ENCODE measurements around the gene PSMG3. TPM values are rescaled to one million over a fixed set of nuclear protein-coding genes. Genes with fewer than 3 reads are reported as not detected.
"Not testable (repeated sequence)": the region's sequence is repeated elsewhere in the genome, so short reads cannot be mapped to it uniquely, and the experiment has no call there.

PSMG3 gene
- total and polyA plus RNA-seq, 2 donors, result 56.0 to 85.2 TPM

DNA sequence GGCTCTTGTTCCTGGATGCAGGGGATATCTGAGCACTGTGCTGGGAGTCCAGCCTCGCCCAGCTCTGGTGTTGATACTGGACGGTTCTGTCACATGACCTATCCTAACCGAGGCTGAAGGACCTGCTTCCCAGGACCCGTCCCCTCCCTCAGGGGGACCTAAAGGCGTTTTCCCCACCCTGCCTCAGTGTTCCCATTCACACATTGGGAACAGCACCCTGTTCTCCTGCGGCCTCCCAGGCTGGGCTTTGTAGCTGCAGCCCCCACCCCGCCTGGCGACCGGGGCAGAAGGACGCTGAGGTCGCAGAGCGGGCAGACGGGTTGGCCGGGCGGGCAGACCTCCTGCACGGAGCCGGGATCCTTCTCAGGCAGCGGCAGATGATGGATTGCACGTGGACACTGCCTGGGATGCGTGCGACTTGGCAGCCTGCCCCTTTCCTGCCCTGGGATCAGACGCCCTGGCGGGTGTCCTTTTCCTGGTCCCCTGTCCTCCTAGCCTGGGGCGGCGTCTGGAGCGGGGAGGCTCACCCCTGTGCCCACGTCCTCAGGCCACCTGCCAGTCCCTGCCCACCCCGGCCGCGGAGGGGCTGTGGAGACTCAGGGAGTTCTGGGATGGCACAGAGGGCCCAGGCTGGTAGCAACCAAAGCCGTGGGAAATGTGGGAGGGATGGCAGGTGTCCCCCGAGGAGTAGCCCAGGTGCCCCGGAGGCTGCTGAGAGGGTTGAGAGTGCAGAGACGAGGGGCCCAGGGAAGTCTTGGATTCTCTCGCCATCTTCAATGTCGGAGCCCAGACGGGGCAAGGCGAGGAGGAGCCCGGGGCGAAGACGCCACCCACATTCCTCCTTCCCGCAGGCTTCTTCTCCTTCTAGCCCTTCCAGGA, 17.2 kb upstream of the PSMG3 start:
- Histone ChIP-seq H3K4me1 (ENCODE audit: control insufficient read depth in 2 of 2, insufficient read depth in 2 of 2, low read length in 2 of 2) (peaks cover 20 to 34% of the 10 kb centered on the region in 2 donors), H3K27ac (ENCODE audit: low read depth in 1 of 2, low read length in 1 of 2) (no peak overlapping the region), H3K27me3 (ENCODE audit: control insufficient read depth in 2 of 2, insufficient read depth in 1 of 2, low read length in 1 of 2) (peaks cover 0 to 3% of the 10 kb centered on the region in 2 donors), H3K4me3 (ENCODE audit: low read length in 2 of 2) (no peak overlapping the region), H3K9me3 (ENCODE audit: control insufficient read depth in 2 of 2, insufficient read depth in 1 of 2, low read length in 1 of 2) (peaks cover 1 to 22% of the 10 kb centered on the region in 2 donors), H3K36me3 (ENCODE audit: control insufficient read depth in 2 of 2, insufficient read depth in 2 of 2, low read length in 1 of 2) (no peaks in the 10 kb centered on the region)
- no peak for DNase-seq (ENCODE audit: low read depth in 6 of 9, low spot score in 9 of 9)
- 91% methylated on average over 42 of the region's 42 CpGs for WGBS

DNA sequence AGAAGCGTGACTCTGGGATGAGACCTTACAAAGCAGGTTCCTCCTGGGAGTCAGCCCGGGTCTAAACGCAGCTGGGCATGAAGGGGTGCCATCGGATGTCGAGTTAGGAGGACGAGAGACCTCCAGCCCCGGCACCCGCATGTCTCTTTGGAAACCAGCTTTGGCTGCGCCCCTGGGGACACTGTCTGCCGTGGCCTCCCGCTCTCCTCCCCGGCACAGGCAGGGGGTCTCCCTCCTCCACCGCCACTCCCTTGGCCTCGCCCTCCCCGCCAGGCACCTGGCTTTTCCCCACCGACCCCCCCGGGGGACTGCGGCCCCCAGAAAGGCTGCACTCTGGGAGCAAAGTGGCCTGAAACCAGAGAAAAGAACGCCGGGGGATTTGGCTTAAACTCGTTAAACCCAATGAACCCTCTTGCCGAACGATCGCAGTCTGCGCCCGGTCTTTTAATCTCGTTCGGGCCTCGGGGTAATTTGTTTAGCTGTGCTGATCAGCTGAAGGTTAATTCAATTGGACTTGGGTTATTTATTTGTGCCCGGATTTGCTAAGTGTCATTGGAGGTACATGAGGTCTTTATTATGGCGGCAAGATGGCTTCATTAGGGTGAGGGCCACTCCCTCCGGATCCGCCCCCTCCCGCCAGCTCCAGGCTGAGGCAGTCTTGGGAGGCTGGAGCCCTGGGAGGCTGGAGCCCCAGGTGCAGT, 16.4 kb upstream of the PSMG3 start:
- H3K4me3 ChIP-seq (ENCODE audit: low read length in 2 of 2), result no peak overlapping the region
- no peak for DNase-seq (ENCODE audit: low read depth in 6 of 9, low spot score in 9 of 9)
- H3K4me1 ChIP-seq (ENCODE audit: control insufficient read depth in 2 of 2, insufficient read depth in 2 of 2, low read length in 2 of 2), result peaks cover 12 to 26% of the 10 kb centered on the region in 2 donors
- H3K36me3 ChIP-seq (ENCODE audit: control insufficient read depth in 2 of 2, insufficient read depth in 2 of 2, low read length in 1 of 2), result no peaks in the 10 kb centered on the region
- peaks cover 1 to 22% of the 10 kb centered on the region in 2 donors for H3K9me3 ChIP-seq (ENCODE audit: control insufficient read depth in 2 of 2, insufficient read depth in 1 of 2, low read length in 1 of 2)
- no peak overlapping the region for H3K27ac ChIP-seq (ENCODE audit: low read depth in 1 of 2, low read length in 1 of 2)
- no peaks in the 10 kb centered on the region for H3K27me3 ChIP-seq (ENCODE audit: control insufficient read depth in 2 of 2, insufficient read depth in 1 of 2, low read length in 1 of 2)
- 97% methylated on average over 34 of the region's 34 CpGs for WGBS

DNA sequence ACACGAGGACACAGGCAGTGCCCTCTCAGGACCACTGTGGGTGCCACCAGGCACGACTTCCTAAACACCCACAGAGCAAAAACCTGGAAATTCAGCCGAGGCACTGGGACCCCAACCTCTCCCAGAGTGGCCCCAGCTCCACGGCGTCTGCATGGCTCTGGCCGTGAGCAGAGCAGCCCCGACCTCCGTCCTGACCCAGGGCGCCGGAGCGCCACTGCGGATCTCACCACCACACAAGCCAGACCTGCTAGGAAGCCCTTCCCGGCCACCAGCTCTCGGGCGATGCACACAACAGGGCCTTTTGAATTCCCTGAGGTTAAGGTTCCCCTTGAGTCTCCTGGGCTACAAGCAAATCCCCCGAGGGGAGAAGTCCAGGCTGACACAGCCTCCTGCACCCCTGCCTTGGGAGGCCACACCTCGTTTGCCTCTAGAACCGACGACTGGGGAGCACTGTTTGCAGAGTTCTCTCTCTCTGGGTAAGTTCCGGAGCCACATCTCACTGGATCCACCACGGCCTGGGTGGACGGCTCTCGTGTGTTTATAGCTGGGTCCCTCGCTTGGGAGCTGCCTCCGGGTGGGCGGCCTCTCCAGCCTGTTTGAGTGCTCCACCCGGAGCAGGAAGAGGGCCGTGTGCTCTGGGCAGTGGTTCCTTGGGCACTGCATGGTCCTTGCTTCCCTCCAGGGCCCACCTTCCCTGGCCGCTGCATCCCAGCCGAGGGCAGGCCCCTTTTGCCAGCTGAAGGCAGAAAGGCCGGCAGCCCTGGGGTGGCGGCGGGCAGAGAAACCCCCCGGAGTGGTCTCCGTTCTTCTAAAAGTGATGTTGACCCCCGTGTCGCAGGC, 15.5 kb upstream of the PSMG3 start:
- no peak overlapping the region for H3K27ac ChIP-seq (ENCODE audit: low read depth in 1 of 2, low read length in 1 of 2)
- H3K9me3 ChIP-seq (ENCODE audit: control insufficient read depth in 2 of 2, insufficient read depth in 1 of 2, low read length in 1 of 2), result peaks cover 1 to 22% of the 10 kb centered on the region in 2 donors
- H3K4me1 ChIP-seq (ENCODE audit: control insufficient read depth in 2 of 2, insufficient read depth in 2 of 2, low read length in 2 of 2), result peaks cover 3 to 17% of the 10 kb centered on the region in 2 donors
- no peak overlapping the region for H3K4me3 ChIP-seq (ENCODE audit: low read length in 2 of 2)
- no peaks in the 10 kb centered on the region for H3K36me3 ChIP-seq (ENCODE audit: control insufficient read depth in 2 of 2, insufficient read depth in 2 of 2, low read length in 1 of 2)
- DNase-seq (ENCODE audit: low read depth in 6 of 9, low spot score in 9 of 9), result no peak
- no peaks in the 10 kb centered on the region for H3K27me3 ChIP-seq (ENCODE audit: control insufficient read depth in 2 of 2, insufficient read depth in 1 of 2, low read length in 1 of 2)
- WGBS, result 98% methylated on average over 37 of the region's 37 CpGs

DNA sequence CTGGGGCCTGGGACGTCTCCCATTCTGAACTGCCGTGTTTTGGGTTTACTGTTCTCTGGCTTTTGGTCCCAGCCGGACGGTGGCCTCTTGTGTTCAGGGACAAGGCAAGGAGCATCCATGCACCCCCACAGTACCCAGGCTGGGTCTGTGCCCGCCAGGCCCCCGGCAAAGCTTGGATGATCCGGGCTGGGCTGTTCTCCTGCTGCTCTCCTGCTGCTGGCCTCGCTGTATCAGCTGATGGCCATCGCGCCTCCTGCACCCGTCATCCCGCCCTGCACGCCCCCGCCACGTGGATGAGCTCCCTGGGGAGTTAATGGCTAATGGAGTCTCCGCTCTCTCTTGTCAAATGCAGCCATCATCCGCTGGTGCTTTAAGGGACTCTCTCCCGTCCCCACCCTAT, 14.9 kb upstream of the PSMG3 start:
- 97% methylated on average over 18 of the region's 18 CpGs for WGBS
- peaks cover 1 to 19% of the 10 kb centered on the region in 2 donors for H3K9me3 ChIP-seq (ENCODE audit: control insufficient read depth in 2 of 2, insufficient read depth in 1 of 2, low read length in 1 of 2)
- H3K36me3 ChIP-seq (ENCODE audit: control insufficient read depth in 2 of 2, insufficient read depth in 2 of 2, low read length in 1 of 2), result no peaks in the 10 kb centered on the region
- H3K4me3 ChIP-seq (ENCODE audit: low read length in 2 of 2), result no peak overlapping the region
- no peak overlapping the region for H3K27ac ChIP-seq (ENCODE audit: low read depth in 1 of 2, low read length in 1 of 2)
- peaks cover 4 to 16% of the 10 kb centered on the region in 2 donors for H3K4me1 ChIP-seq (ENCODE audit: control insufficient read depth in 2 of 2, insufficient read depth in 2 of 2, low read length in 2 of 2)
- no peak for DNase-seq (ENCODE audit: low read depth in 6 of 9, low spot score in 9 of 9)
- no peaks in the 10 kb centered on the region for H3K27me3 ChIP-seq (ENCODE audit: control insufficient read depth in 2 of 2, insufficient read depth in 1 of 2, low read length in 1 of 2)

DNA sequence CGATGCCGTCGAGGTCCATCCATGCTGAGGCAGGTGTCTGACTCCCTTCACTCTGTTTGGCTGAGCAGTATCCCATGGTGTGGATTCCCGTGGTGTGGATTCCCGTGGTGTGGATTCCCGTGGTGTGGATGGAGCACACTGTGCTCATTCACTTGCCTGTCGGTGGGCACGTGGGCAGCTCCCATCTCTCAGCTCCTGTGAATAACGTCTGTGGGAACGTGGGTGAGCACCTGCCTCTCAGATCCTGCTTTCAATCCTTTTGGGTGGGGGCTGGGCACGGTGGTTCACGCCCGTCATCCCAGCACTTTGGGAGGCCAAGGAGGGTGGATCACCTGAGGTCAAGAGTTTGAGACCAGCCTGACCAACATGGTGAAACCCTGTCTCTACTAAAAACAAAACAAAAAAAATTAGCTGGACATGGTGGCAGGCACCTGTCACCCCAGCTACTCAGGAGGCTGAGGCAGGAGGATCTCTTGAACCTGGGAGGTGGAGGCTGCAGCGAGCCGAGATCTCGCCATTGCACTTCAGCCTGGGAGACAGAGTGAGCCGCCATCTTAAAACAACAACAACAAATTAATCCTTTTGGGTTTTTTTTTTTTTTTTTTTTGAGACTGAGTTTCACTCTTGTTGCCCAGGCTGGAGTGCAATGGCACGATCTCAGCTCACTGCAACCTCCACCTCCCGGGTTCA, 13.6 kb upstream of the PSMG3 start:
- H3K4me3 ChIP-seq (ENCODE audit: low read length in 2 of 2); H3K27me3 ChIP-seq (ENCODE audit: control insufficient read depth in 2 of 2, insufficient read depth in 1 of 2, low read length in 1 of 2); H3K27ac ChIP-seq (ENCODE audit: low read depth in 1 of 2, low read length in 1 of 2); H3K9me3 ChIP-seq (ENCODE audit: control insufficient read depth in 2 of 2, insufficient read depth in 1 of 2, low read length in 1 of 2); H3K36me3 ChIP-seq (ENCODE audit: control insufficient read depth in 2 of 2, insufficient read depth in 2 of 2, low read length in 1 of 2); DNase-seq (ENCODE audit: low read depth in 6 of 9, low spot score in 9 of 9): not testable (repeated sequence)
- 84% methylated on average over 19 of the region's 19 CpGs for WGBS
- peaks cover 10 to 17% of the 10 kb centered on the region in 2 donors for H3K4me1 ChIP-seq (ENCODE audit: control insufficient read depth in 2 of 2, insufficient read depth in 2 of 2, low read length in 2 of 2)

DNA sequence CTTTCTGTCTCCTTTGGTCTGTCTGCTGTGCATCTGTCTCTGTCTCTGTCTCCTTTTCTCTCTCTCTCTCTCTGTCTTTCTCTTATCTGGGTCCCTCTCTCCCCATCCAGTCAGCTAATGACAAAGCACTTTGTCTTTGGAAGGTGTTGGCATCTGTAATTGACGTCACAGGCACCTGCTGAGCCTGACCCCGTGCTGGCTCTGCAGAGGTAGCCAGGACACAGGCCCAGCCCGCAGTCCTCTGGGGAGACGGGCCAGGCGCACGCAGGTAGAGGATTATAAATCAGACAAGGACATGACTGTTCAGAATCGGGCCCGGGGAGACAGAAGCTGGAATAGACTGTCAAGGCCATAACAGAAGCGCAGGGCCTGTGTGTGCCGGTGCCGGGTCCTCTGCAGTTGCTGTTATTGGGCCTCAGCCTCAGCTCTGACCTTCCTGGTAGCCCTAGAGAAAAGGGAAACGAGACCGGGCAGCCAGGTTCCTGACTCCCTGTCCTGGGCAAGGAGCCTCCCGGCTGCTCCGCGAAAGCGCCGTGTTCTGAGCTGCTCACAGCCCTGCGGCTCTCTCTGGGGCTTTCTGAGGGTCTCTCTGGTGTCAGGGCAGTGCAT, 10.7 kb upstream of the PSMG3 start:
- H3K27ac ChIP-seq (ENCODE audit: low read depth in 1 of 2, low read length in 1 of 2), result no peak overlapping the region
- no peaks in the 10 kb centered on the region for H3K36me3 ChIP-seq (ENCODE audit: control insufficient read depth in 2 of 2, insufficient read depth in 2 of 2, low read length in 1 of 2)
- H3K9me3 ChIP-seq (ENCODE audit: control insufficient read depth in 2 of 2, insufficient read depth in 1 of 2, low read length in 1 of 2), result no peaks in the 10 kb centered on the region
- H3K4me3 ChIP-seq (ENCODE audit: low read length in 2 of 2), result no peak overlapping the region
- DNase-seq (ENCODE audit: low read depth in 6 of 9, low spot score in 9 of 9), result no peak
- H3K4me1 ChIP-seq (ENCODE audit: control insufficient read depth in 2 of 2, insufficient read depth in 2 of 2, low read length in 2 of 2), result peaks cover 10 to 17% of the 10 kb centered on the region in 2 donors
- no peaks in the 10 kb centered on the region for H3K27me3 ChIP-seq (ENCODE audit: control insufficient read depth in 2 of 2, insufficient read depth in 1 of 2, low read length in 1 of 2)
- WGBS, result 97% methylated on average over 19 of the region's 19 CpGs

DNA sequence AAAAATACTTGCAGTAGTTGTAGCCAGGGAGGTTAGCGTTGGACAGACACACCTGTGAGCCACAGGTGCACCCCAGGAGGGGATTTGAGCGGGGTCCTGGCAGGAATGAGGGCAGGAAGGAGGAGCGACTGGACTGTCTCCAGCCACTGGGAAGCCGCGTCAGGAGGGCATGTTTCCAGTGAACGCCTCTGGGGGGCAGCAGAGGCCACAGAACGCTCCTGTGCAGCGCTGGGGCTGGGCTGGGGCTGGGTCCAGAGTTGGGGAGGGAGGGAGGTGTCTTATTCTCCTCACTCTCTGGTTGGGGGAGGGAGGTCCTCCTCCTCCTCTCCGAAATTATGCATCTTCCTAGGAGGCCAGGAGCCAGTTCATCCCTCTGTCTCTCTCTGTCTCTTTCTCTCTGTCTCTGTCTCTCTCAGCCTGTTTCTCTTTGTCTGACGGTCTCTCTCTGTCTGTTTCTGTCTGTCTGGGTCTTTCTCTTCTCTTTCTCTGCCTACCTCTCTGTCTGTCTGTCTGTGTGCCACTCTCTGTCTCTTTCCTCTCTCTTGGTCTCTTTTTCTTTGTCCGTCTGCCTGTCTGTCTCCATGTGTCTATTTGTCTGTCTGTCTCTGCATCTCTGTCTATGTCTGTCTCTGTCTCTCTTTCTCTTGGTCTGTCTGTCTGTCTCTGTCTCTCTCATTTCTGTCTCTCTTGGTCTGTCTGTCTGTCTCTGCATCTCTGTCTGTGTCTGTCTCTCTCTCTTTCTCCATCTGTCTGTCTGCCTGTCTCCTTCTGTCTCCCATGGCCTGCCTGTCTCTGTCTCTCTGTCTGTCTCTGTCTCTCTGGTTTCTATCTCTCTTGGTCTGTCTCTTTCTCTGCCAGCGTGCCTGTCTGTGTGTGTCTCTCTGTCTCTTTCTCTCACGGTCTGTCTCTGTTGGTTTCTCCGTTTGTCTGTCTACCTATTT, 9.9 kb upstream of the PSMG3 start:
- peak in 5 of 9 donors; percentile 36 to 75 (median 58) for DNase-seq (ENCODE audit: low read depth in 6 of 9, low spot score in 9 of 9)
- Histone ChIP-seq H3K4me1 (ENCODE audit: control insufficient read depth in 2 of 2, insufficient read depth in 2 of 2, low read length in 2 of 2) (peaks cover 10 to 17% of the 10 kb centered on the region in 2 donors), H3K27ac (ENCODE audit: low read depth in 1 of 2, low read length in 1 of 2) (no peak overlapping the region), H3K36me3 (ENCODE audit: control insufficient read depth in 2 of 2, insufficient read depth in 2 of 2, low read length in 1 of 2) (no peaks in the 10 kb centered on the region), H3K4me3 (ENCODE audit: low read length in 2 of 2) (no peak overlapping the region), H3K9me3 (ENCODE audit: control insufficient read depth in 2 of 2, insufficient read depth in 1 of 2, low read length in 1 of 2) (no peaks in the 10 kb centered on the region), H3K27me3 (ENCODE audit: control insufficient read depth in 2 of 2, insufficient read depth in 1 of 2, low read length in 1 of 2) (no peaks in the 10 kb centered on the region)
- 29% methylated on average over 14 of the region's 14 CpGs for WGBS
